ENCODE data around the gene TARP.

The TARP gene

GRCh38 chr7:38303866-38304265, 30.4 kb upstream of the TARP start (continued):
- TF ChIP-seq REST (IDR thresholded peaks at IDR 0.05; ENCODE audit: low read depth) (no peak), RAD21 (IDR thresholded peaks at IDR 0.05; ENCODE audit: low read depth) (no peak), CBX3 (IDR thresholded peaks at IDR 0.05; ENCODE audit: low read depth) (no peak)

GRCh38 chr7:38300175-38300574, 26.7 kb upstream of the TARP start:
- H3K4me3 ChIP-seq (replicated peaks in 1 of 2; ENCODE audit: low read depth in 1 of 2, low read length in 2 of 2): no peak overlapping the region
- no peaks in the 10 kb centered on the region for H3K4me1 ChIP-seq (ENCODE audit: control insufficient read depth in 1 of 2, insufficient read depth in 2 of 2, low read length in 2 of 2)
- POLR2A ChIA-PET: no interaction called here
- peaks cover 29% of the 10 kb centered on the region for H3K27me3 ChIP-seq (ENCODE audit: insufficient read depth, low read length)
- no peaks in the 10 kb centered on the region for H3K9me2 ChIP-seq (ENCODE audit: insufficient read depth)
- RAD21 ChIA-PET (ENCODE audit: low non-redundant PET in 1 of 2, low total read pairs in 2 of 2, uncharacterized antibody in 2 of 2, unreplicated experiment in 2 of 2): no interaction called here
- no peak overlapping the region for H3K4me2 ChIP-seq (ENCODE audit: low read length)
- H4K20me1 ChIP-seq (ENCODE audit: insufficient read depth): no peaks in the 10 kb centered on the region
- no peaks in the 10 kb centered on the region for H3K36me3 ChIP-seq (ENCODE audit: control insufficient read depth in 1 of 2, insufficient read depth in 2 of 2, low read length in 2 of 2)
- BruUV-seq (replicated peaks): no TSS peak
- no peaks in the 10 kb centered on the region for H3K79me2 ChIP-seq (ENCODE audit: insufficient read depth, low read length)
- no peak overlapping the region for H3K27ac ChIP-seq (ENCODE audit: low read depth, low read length)
- intact Hi-C loops (cut with micrococcal nuclease): no loop called here
- ATAC-seq: 0 out of 2 replicates have a peak, but pooled peaks have one; percentile 34
- no peak overlapping the region for H3K9ac ChIP-seq (ENCODE audit: low read length)
- no peak for DNase-seq (ENCODE audit: low read depth, low spot score)
- no peaks in the 10 kb centered on the region for H3K9me3 ChIP-seq (ENCODE audit: control insufficient read depth in 1 of 2, insufficient read depth in 1 of 2, low read depth in 1 of 2, low read length in 2 of 2)
- no peak overlapping the region for H2AFZ ChIP-seq (ENCODE audit: low read depth, low read length, poor library complexity, severe bottlenecking)
- CTCF ChIA-PET: no interaction called here
- TF ChIP-seq MAX (IDR thresholded peaks at IDR 0.05) (no peak), TCF7L2 (IDR thresholded peaks at IDR 0.05; ENCODE audit: borderline replicate concordance, extremely low read depth, insufficient read depth, insufficient read length) (no peak), ZNF274 (IDR thresholded peaks at IDR 0.05; ENCODE audit: low read depth, low read length) (no peak), CEBPB (IDR thresholded peaks at IDR 0.05; ENCODE audit: low read depth) (no peak), CTCF (IDR thresholded peaks at IDR 0.05 in 2 of 3, conservative IDR thresholded peaks at IDR 0.05 in 1 of 3; ENCODE audit: borderline replicate concordance in 1 of 3, insufficient read depth in 1 of 3, low read depth in 2 of 3, low read length in 2 of 3) (no peak), EGR1 (IDR thresholded peaks at IDR 0.05; ENCODE audit: low read depth) (no peak), REST (IDR thresholded peaks at IDR 0.05; ENCODE audit: low read depth) (no peak), POLR2A (IDR thresholded peaks at IDR 0.05; ENCODE audit: borderline replicate concordance, extremely low read depth, insufficient read depth, insufficient read length) (no peak), RAD21 (IDR thresholded peaks at IDR 0.05; ENCODE audit: low read depth) (no peak), SIN3A (IDR thresholded peaks at IDR 0.05; ENCODE audit: low read depth) (no peak), ZBTB33 (IDR thresholded peaks at IDR 0.05; ENCODE audit: extremely low read depth, insufficient replicate concordance, low read length) (no peak), SP1 (IDR thresholded peaks at IDR 0.05; ENCODE audit: low read depth) (no peak)
